HepG2 (cell line): ENCODE data around the gene TOMM7. TPM values are rescaled to one million over a fixed set of nuclear protein-coding genes. Genes with fewer than 3 reads are reported as not detected.
A peak's percentile ranks its signal among the peaks of the same experiment; 100 is the strongest.

Source experiments
- BORCS8-MEF2B ChIP-seq: sonication (generic); formaldehyde crosslinking; IDR thresholded peaks from 2 replicates; pipeline ENCODE4 v1.8.0; 2022; ENCODE audit warnings: mild to moderate bottlenecking, missing genetic modification reagents
- DNMT3B ChIP-seq: conservative IDR thresholded peaks from 2 replicates; pipeline ENCODE4 v1.6.1; 2016; ENCODE audit warnings: missing biosample characterization, control low read depth
- GABPB1 ChIP-seq: IDR thresholded peaks from 2 replicates; pipeline ENCODE4 v1.6.1; 2016; ENCODE audit warnings: mild to moderate bottlenecking, missing genetic modification reagents, moderate library complexity, missing compliant biosample characterization
- GATAD1 ChIP-seq: IDR thresholded peaks from 2 replicates; pipeline ENCODE4 v1.6.1; 2016; ENCODE audit warnings: missing genetic modification reagents, missing compliant biosample characterization
- HOXA9 ChIP-seq: sonication (generic); formaldehyde crosslinking; IDR thresholded peaks from 2 replicates; pipeline ENCODE4 v1.8.1; 2022; ENCODE audit warnings: missing genetic modification reagents, mild to moderate bottlenecking, moderate library complexity, borderline replicate concordance
- KLF12 ChIP-seq: sonication (generic); formaldehyde crosslinking; IDR thresholded peaks from 2 replicates; pipeline ENCODE4 v1.4.0; 2020; ENCODE audit warnings: missing genetic modification reagents, borderline replicate concordance
- MAFG ChIP-seq: sonication (generic); formaldehyde crosslinking; IDR thresholded peaks from 2 replicates; pipeline ENCODE4 v1.5.1; 2020; ENCODE audit warnings: mild to moderate bottlenecking, missing genetic modification reagents
- NR2F6 ChIP-seq, 2 experiments: IDR thresholded peaks; 2 replicates each; pipeline ENCODE4 v1.6.1; 2016; ENCODE audit warnings: antibody characterized with exemption in 1 of 2, mild to moderate bottlenecking in 1 of 2
- POLR2A ChIP-seq, 2 experiments: IDR thresholded peaks; 2 replicates each; pipeline ENCODE4 v1.6.1; 2011; ENCODE audit warnings: low read depth in 2 of 2, low read length in 2 of 2, mild to moderate bottlenecking in 1 of 2, moderate library complexity in 1 of 2; ENCODE audit not compliant: insufficient read depth in 1 of 2
- PRPF4 ChIP-seq: fragments of 200-400 bp; formaldehyde crosslinking; IDR thresholded peaks from 2 replicates; pipeline ENCODE4 v1.6.1; 2016; ENCODE audit warnings: low read length, low read depth; ENCODE audit not compliant: poor library complexity, severe bottlenecking
- RAD21 ChIP-seq: fragments of 450-650 bp; formaldehyde crosslinking; IDR thresholded peaks from 2 replicates; pipeline ENCODE4 v1.5.0; 2020; ENCODE audit warnings: mild to moderate bottlenecking
- RBM39 ChIP-seq: fragments of 200-400 bp; formaldehyde crosslinking; IDR thresholded peaks from one replicate; pipeline ENCODE4 v1.6.1; 2018; ENCODE audit warnings: antibody characterized with exemption, mild to moderate bottlenecking, low read depth, low read length; ENCODE audit not compliant: poor library complexity, severe bottlenecking
- TAF15 ChIP-seq: fragments of 200-400 bp; formaldehyde crosslinking; IDR thresholded peaks from one replicate; pipeline ENCODE4 v1.6.1; 2018; ENCODE audit warnings: mild to moderate bottlenecking, low read depth, low read length; ENCODE audit not compliant: poor library complexity, severe bottlenecking
- YEATS2 ChIP-seq: sonication (generic); formaldehyde crosslinking; IDR thresholded peaks from 2 replicates; pipeline ENCODE4 v1.4.0; 2020; ENCODE audit warnings: missing genetic modification reagents, borderline replicate concordance
- ZFAT ChIP-seq: sonication (generic); formaldehyde crosslinking; conservative IDR thresholded peaks from 2 replicates; pipeline ENCODE4 v1.8.1; 2023; ENCODE audit warnings: missing genetic modification reagents, inconsistent platforms
- ZKSCAN5 ChIP-seq: sonication (generic); formaldehyde crosslinking; IDR thresholded peaks from 2 replicates; pipeline ENCODE4 v1.5.1; 2020; ENCODE audit warnings: mild to moderate bottlenecking, missing genetic modification reagents
- ZNF180 ChIP-seq: sonication (generic); formaldehyde crosslinking; IDR thresholded peaks from 2 replicates; pipeline ENCODE4 v1.4.0; 2020; ENCODE audit warnings: low read depth, missing genetic modification reagents, borderline replicate concordance
- ZNF225 ChIP-seq: sonication (generic); formaldehyde crosslinking; IDR thresholded peaks from 2 replicates; pipeline ENCODE4 v1.4.0; 2020; ENCODE audit warnings: mild to moderate bottlenecking, missing genetic modification reagents
- ZNF558 ChIP-seq: sonication (generic); formaldehyde crosslinking; IDR thresholded peaks from 2 replicates; pipeline ENCODE4 v1.9.0; 2022; ENCODE audit warnings: mild to moderate bottlenecking, missing genetic modification reagents, borderline replicate concordance
- ZNF709 ChIP-seq: sonication (generic); formaldehyde crosslinking; IDR thresholded peaks from 2 replicates; pipeline ENCODE4 v1.5.0; 2020; ENCODE audit warnings: mild to moderate bottlenecking, missing genetic modification reagents
- polyA plus RNA-seq, 8 experiments: library from polyadenylated mRNA; depleted of rRNA in 3 of 8; stranded (reverse) in 7 of 8; unstranded in 1 of 8; fragments of >200 nt; fragmentation: Illumina TruSeq in 4 of 8; extraction: Trizol in 4 of 8; gene quantifications; 2 replicates each; pipeline versions ENCODE4 v1.2.1 to v1.2.3, GENCODE V29; 2011 to 2016; ENCODE audit warnings: low read depth in 4 of 8, missing spikeins in 1 of 8, mixed read lengths in 1 of 8; ENCODE audit not compliant: insufficient read depth in 1 of 8
- total RNA-seq, 5 experiments: library from RNA; depleted of rRNA; stranded (reverse); fragments of >200 nt; fragmentation: Illumina TruSeq; extraction: Trizol; gene quantifications; 2 replicates each; pipeline ENCODE4 v1.2.3, GENCODE V29; 2016; ENCODE audit warnings: low read depth in 1 of 5
- TF ChIP-seq, protein P1 (sequence below): sonication (generic); formaldehyde crosslinking; IDR thresholded peaks from 2 replicates; pipeline ENCODE4 v1.4.0; 2020; ENCODE audit warnings: missing genetic modification reagents, mild to moderate bottlenecking, borderline replicate concordance
- TF ChIP-seq, protein P2 (sequence below): sonication (generic); formaldehyde crosslinking; IDR thresholded peaks from 2 replicates; pipeline ENCODE4 v1.8.0; 2022; ENCODE audit warnings: missing genetic modification reagents, low read depth, mild to moderate bottlenecking, borderline replicate concordance
- TF ChIP-seq, protein P3 (sequence below): sonication (generic); formaldehyde crosslinking; IDR thresholded peaks from 2 replicates; pipeline ENCODE4 v1.4.0; 2020; ENCODE audit warnings: mild to moderate bottlenecking, missing genetic modification reagents
- TF ChIP-seq, protein P4 (sequence below): IDR thresholded peaks from 2 replicates; pipeline ENCODE4 v1.6.1; 2016; ENCODE audit warnings: low read depth

TOMM7 gene
- total and polyA plus RNA-seq, 2 of the 13 experiments (the other 11 are each of a cell fraction or from before 2014, with no cell fraction given) = 251 to 369 TPM

DNA sequence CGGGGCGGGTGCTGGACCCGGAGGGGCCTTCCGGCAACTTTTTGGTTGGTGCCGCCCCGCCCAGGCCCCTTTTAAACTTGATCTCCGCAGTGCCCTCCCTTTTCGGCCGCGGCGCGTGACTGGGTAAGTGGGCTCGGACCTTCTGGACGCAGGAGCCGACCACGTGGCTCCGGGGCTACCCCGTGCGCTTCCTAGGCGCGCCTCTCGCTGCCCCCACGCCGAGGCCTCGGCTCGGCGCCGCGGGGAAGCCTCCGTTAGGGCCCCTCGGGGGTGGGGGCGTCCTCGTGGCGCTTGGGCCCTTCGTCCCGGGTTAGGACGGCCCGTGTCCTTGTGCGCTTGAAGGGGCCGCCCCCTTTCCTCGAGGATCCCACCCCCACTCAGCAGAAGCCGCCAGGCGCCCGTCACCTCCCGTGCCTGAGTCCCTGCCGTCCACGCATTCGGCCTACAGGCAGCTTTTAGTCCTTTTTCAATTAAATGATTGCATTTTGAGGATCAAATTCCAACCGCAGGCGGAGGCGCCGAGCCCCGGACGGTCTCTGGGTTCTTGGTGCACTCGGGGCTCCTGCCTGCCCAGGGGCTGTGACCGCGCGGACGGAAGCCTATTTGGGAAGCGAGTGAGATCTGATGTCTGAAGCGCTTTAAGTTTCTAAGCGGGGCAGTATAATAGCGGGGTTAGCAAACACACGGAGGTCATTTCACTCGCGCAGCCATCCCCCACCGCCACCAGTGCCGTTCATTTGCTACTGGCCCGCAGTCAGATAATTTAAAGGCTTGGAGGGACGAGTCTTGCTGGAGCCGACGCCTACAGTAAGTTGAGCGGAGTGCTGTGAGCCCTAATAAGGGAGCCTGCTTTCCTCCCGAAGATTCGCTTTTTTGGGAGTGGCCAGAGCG lies 31.8 kb upstream of the TOMM7 start (continued):
- TF ChIP-seq HOXA9 (CRISPR knock-in tag) = peak; percentile 56; the same call in 1 of the 2 replicates
- peak; percentile 82 for TF ChIP-seq GABPB1 (CRISPR knock-in tag)
- no peak for TF ChIP-seq MAFG
- TF ChIP-seq, protein P1, sequence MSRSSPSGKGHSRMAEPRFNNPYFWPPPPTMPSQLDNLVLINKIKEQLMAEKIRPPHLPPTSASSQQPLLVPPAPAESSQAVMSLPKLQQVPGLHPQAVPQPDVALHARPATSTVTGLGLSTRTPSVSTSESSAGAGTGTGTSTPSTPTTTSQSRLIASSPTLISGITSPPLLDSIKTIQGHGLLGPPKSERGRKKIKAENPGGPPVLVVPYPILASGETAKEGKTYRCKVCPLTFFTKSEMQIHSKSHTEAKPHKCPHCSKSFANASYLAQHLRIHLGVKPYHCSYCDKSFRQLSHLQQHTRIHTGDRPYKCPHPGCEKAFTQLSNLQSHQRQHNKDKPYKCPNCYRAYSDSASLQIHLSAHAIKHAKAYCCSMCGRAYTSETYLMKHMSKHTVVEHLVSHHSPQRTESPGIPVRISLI = peak; percentile 30; the same call in 1 of the 2 replicates
- TF ChIP-seq ZFAT (CRISPR knock-in tag) = 0 out of 2 replicates have a peak, but pooled peaks have one; percentile 46
- TF ChIP-seq, protein P2, sequence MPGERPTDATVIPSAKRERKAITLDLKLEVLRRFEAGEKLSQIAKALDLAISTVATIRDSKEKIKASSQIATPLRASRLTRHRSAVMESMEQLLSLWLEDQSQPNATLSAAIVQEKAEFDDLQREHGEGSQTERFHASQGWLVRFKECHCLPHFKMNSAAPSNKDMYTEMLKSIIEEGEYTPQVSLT (CRISPR knock-in tag) = no peak
- TF ChIP-seq GATAD1 = no peak
- TF ChIP-seq ZNF225 = peak; percentile 46; the same call in 1 of the 2 replicates
- TF ChIP-seq ZNF180 (CRISPR knock-in tag) = peak; percentile 33; the same call in 1 of the 2 replicates
- peak; percentile 51; the same call in 1 of the 2 replicates for TF ChIP-seq RAD21 (CRISPR knock-in tag)
- no peak for TF ChIP-seq TAF15
- TF ChIP-seq, protein P3, sequence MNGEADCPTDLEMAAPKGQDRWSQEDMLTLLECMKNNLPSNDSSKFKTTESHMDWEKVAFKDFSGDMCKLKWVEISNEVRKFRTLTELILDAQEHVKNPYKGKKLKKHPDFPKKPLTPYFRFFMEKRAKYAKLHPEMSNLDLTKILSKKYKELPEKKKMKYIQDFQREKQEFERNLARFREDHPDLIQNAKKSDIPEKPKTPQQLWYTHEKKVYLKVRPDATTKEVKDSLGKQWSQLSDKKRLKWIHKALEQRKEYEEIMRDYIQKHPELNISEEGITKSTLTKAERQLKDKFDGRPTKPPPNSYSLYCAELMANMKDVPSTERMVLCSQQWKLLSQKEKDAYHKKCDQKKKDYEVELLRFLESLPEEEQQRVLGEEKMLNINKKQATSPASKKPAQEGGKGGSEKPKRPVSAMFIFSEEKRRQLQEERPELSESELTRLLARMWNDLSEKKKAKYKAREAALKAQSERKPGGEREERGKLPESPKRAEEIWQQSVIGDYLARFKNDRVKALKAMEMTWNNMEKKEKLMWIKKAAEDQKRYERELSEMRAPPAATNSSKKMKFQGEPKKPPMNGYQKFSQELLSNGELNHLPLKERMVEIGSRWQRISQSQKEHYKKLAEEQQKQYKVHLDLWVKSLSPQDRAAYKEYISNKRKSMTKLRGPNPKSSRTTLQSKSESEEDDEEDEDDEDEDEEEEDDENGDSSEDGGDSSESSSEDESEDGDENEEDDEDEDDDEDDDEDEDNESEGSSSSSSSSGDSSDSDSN (CRISPR knock-in tag) = peak; percentile 84
- TF ChIP-seq RBM39 = peak; percentile 56
- peak; percentile 88; the same call in 1 of the 2 replicates for TF ChIP-seq ZNF558 (CRISPR knock-in tag)
- TF ChIP-seq ZNF709 (CRISPR knock-in tag) = peak; percentile 77; the same call in 1 of the 2 replicates
- TF ChIP-seq PRPF4 = no peak
- peak; percentile 91 for TF ChIP-seq KLF12
- no peak for TF ChIP-seq BORCS8-MEF2B (CRISPR knock-in tag)
- no peak for TF ChIP-seq ZKSCAN5 (CRISPR knock-in tag)
- peak; percentile 56 to 71; a peak in 3 of 4 replicates for TF ChIP-seq POLR2A (IDR thresholded peaks at IDR 0.05; ENCODE audit: insufficient read depth in 1 of 2, low read depth in 2 of 2, low read length in 2 of 2)
- TF ChIP-seq, protein P4, sequence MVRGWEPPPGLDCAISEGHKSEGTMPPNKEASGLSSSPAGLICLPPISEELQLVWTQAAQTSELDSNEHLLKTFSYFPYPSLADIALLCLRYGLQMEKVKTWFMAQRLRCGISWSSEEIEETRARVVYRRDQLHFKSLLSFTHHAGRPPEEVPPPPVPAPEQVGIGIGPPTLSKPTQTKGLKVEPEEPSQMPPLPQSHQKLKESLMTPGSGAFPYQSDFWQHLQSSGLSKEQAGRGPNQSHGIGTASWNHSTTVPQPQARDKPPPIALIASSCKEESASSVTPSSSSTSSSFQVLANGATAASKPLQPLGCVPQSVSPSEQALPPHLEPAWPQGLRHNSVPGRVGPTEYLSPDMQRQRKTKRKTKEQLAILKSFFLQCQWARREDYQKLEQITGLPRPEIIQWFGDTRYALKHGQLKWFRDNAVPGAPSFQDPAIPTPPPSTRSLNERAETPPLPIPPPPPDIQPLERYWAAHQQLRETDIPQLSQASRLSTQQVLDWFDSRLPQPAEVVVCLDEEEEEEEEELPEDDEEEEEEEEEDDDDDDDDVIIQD = no peak
- peak; percentile 30 for TF ChIP-seq DNMT3B (CRISPR knock-in tag)
- TF ChIP-seq NR2F6 (IDR thresholded peaks at IDR 0.05) = no peak
- peak; percentile 37; the same call in 1 of the 2 replicates for TF ChIP-seq NR2F6 (CRISPR knock-in tag; IDR thresholded peaks at IDR 0.05)
- TF ChIP-seq YEATS2 = peak; percentile 24; the same call in 1 of the 2 replicates
